ENCODE data around the gene KIF5C.

KIF5C gene

DNA sequence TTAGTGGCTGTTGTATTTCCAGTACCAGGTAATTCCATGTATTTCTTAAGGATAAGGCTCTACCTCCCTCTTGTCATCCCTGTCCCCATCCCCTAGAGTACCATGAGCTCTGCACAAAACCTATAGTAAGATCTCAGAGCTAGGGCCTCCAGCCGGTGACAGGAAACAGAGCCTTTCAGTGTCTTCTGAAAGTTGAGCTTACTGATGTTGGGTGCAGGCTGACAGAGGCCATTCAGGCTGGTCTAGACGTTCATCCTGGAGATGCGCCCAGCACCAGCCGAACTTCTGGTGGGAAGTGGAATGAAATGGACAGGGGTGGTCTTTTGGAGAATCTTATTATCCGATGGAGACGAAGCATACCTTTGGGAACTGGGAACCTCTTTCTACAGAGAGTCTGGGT lies 146.7 kb downstream of the KIF5C start:
- no peak for DNase-seq

DNA sequence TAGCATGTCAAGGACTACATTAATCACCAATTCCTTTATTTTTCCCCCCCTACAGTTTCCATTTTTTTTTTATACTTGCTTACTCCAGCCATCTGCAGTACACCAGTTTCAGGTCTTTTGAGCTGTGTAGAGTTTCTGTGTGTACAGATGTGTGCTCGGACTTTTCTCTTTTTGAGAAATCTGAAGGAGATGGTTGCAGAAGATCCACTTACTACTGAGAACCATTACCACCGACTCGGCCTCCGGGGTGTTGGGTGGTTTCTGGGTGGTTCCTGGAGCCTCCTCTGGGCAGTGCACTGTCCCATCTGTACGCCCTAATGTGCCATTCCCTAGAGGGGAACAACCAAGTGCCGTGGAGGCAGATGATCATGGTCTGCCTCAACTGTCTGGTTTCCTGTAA lies 148.1 kb downstream of the KIF5C start:
- DNase-seq, result no peak

DNA sequence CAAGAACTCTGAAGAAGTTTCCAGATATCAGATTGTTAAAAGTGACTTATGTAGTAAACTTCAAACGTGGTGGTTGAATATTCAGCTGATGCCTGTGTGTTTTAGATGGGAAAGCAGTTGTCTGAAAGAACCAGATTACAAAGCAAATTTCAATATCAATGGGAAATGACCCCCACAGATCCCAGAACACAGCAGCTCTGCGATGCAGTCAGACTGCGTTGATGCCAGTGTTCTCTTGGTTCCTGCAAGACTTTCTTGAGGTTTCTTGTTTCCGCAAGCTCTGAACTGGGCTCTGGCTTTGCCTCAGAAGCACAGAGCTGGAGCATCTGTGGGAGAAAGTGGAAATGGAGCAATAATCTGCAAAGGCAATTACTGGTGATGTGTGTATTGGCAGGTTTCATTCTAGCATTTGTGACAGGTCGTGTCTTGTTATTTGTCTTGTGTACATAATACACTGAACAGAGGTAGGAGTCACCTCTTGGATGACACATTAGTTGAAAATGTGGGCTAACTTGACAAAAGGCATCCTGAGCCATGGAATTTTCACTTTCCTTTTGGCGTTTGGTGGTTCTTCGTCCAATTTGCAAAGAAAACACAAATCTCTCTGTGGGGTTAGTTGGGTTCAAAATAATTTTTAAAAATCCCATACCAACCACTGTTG lies 152.7 kb downstream of the KIF5C start:
- no peak for DNase-seq

DNA sequence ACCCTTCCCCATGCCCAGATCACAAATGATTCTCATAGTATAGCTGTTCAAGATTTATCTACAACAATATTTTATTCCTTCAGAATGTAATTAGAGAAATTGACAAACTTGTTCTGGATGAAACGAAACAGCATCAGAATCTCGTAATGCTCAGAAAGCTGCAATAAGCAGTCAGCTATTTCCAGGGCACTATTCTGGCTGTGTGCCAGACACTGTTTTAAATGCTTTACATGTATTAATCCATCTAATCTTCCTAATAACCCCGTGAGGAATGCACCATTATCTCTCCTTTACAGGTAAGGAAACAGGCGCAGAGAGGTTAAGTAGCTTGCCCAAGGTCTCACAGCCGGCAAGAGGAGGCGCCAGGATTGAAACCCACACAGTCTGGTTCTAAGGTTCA lies 153.3 kb downstream of the KIF5C start:
- no peak for DNase-seq

DNA sequence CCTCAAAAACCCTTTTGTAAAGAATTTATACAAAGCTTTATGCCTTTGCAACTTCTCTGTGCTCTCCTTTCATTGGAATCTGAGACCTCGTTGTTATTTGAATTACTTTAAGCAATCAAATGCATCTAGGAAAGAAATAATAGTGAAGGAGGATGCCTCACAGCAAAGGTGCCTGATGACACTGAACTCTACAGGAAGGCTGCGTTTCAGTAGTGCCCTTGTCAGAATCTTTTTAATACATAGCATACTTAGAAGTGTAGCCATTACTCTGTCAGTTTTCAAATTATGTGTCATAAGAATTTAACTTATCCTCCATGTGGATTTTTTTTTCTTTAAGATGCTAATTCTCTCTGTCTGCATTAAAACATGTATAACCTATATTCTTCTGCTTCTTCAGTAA lies 153.9 kb downstream of the KIF5C start:
- DNase-seq, result no peak

- no peak for DNase-seq
Observed at GRCh38 chr2:149029307-149029965, 154.4 kb downstream of the KIF5C start.

- no peak for DNase-seq
Observed at GRCh38 chr2:149031396-149031795, 156.4 kb downstream of the KIF5C start.

GRCh38 chr2:149033716-149034115 lies 158.7 kb downstream of the KIF5C start:
- DNase-seq, result no peak

- DNase-seq, result no peak
Observed at GRCh38 chr2:149034406-149034805, 159.4 kb downstream of the KIF5C start.

DNA sequence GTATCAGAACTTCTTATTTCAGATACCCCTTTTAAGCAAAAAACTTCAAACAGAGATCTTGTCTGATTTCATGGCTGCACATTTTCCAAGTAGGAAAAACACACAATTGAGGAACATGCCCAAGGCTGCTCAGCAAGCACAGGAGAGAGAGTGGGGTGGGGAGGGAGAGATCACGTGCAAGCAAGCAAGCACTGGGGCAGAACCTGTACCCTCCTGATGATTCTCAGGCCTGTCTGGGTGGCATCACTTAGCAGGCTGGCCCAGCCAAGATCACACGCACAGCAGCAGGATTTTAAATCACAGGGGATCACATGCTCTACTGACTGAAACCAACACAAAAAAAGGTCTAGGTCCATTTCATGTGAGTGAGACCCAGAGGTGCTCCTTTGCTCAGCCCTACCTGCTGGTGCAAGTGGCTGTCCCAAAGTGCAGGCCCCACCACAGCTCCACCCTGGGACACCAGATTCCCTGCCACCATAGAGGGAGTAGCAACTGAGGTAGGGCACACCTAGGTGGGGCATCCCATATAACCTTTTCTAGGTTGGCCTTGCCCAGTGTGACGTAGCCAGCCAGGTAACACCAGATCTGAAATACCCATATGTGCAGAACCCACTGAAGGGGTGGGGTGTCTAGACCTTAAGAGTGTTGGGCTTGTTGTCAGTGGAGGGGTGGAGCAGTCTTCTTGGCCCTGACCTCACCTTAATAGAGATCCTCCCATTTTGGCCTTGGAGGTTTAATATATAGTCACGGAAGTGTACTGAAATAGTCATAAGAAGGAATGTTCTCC lies 161.7 kb downstream of the KIF5C start:
- DNase-seq, result no peak

GRCh38 chr2:149037851-149038250 lies 162.8 kb downstream of the KIF5C start:
- DNase-seq, result no peak

- no peak for DNase-seq
Observed at GRCh38 chr2:149038442-149039212, 163.6 kb downstream of the KIF5C start, which contains the start of gene LYPD6B. LYPD6B (plus strand) TSS chr2:149038699; CDS start chr2:149130949, 92,250 bp downstream.

- no peak for DNase-seq
Observed at GRCh38 chr2:149039213-149039724, 164.2 kb downstream of the KIF5C start.

- DNase-seq, result peak; percentile 4
Observed at GRCh38 chr2:149040451-149040850, 165.4 kb downstream of the KIF5C start.

GRCh38 chr2:149041482-149041881 lies 166.5 kb downstream of the KIF5C start:
- no peak for DNase-seq

- DNase-seq, result no peak
Observed at GRCh38 chr2:149042881-149043280, 167.9 kb downstream of the KIF5C start.

DNA sequence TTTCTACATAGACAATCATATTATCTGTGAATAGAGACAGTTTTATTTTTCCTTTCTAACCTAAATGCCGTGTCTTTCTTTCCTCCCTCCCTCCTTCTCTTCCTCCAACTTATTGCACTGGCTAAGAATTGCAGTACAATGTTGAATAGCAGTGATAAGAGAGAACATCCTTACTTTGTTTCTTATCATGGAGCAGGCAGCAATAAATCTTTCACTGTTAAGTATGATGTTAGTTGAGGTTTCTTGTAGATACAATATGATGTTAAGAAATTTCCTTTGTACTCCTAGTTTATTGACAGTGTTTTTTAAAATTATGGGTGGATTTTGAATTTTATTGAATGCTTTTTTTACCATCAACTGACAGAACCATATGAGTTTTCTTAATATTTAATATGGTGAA lies 169.5 kb downstream of the KIF5C start:
- DNase-seq, result peak; percentile 40

DNA sequence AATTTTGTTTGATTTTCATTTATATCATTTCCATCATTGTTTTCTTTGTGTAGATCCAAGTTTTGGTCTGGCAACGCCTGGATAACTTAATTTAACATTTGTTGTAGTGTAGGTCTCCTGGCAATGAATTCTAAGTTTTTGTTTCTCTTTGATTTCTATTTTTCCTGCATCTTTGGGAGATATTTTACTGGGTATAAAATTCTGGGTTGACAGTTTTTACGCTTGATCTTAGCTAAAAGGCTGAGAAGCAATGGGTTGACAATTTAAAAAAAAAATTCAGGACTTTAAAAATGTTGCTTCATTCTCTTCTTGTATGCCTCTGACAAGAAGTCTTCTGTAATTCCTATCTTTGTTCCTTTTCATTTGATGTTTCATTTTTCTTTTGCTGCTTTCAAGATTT lies 172.1 kb downstream of the KIF5C start:
- DNase-seq, result no peak

DNA sequence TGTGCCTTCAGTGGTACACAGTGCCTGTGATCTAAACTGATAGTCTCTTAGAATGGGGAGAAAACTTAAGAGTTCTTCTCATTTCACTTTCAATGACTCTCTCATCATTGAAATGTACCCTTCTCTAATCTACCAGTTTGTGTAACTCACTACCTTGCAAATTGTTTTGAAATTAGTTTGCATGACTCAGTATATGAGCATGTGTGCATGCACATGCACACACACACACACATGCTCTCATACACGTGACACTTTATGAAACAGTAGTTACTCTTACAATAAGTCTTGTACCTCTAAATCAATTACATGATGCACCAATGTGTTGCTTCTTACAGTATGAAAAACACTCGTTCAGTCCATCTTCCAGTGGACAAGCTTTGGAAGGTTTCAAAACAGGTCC lies 174.1 kb downstream of the KIF5C start:
- peak; percentile 5 for DNase-seq

- peak; percentile 9 for DNase-seq
Observed at GRCh38 chr2:149050188-149050587, 175.2 kb downstream of the KIF5C start.

- peak; percentile 8 for DNase-seq
Observed at GRCh38 chr2:149055751-149056150, 180.7 kb downstream of the KIF5C start.

GRCh38 chr2:149056541-149057255 lies 181.7 kb downstream of the KIF5C start:
- no peak for DNase-seq

Measured in NCI-H226 (cell line).